Measurements from ENCODE around the gene SNX25.

GRCh38 chr4:185332575-185333464, 123.4 kb downstream of the SNX25 start:
- no peak for TF ChIP-seq SIN3A (IDR thresholded peaks at IDR 0.05; ENCODE audit: borderline replicate concordance, insufficient read depth, low read length)
- no peak for TF ChIP-seq POLR2AphosphoS5 (IDR thresholded peaks at IDR 0.05; ENCODE audit: low read depth, low read length)
- TF ChIP-seq, protein P1, sequence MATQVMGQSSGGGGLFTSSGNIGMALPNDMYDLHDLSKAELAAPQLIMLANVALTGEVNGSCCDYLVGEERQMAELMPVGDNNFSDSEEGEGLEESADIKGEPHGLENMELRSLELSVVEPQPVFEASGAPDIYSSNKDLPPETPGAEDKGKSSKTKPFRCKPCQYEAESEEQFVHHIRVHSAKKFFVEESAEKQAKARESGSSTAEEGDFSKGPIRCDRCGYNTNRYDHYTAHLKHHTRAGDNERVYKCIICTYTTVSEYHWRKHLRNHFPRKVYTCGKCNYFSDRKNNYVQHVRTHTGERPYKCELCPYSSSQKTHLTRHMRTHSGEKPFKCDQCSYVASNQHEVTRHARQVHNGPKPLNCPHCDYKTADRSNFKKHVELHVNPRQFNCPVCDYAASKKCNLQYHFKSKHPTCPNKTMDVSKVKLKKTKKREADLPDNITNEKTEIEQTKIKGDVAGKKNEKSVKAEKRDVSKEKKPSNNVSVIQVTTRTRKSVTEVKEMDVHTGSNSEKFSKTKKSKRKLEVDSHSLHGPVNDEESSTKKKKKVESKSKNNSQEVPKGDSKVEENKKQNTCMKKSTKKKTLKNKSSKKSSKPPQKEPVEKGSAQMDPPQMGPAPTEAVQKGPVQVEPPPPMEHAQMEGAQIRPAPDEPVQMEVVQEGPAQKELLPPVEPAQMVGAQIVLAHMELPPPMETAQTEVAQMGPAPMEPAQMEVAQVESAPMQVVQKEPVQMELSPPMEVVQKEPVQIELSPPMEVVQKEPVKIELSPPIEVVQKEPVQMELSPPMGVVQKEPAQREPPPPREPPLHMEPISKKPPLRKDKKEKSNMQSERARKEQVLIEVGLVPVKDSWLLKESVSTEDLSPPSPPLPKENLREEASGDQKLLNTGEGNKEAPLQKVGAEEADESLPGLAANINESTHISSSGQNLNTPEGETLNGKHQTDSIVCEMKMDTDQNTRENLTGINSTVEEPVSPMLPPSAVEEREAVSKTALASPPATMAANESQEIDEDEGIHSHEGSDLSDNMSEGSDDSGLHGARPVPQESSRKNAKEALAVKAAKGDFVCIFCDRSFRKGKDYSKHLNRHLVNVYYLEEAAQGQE (IDR thresholded peaks at IDR 0.05; ENCODE audit: insufficient read depth in 1 of 2, low read depth in 2 of 2, low read length in 2 of 2), result no peak
- TF ChIP-seq TAF1 (IDR thresholded peaks at IDR 0.05; ENCODE audit: borderline replicate concordance, insufficient read depth, low read length), result no peak
